ENCODE results near the gene PLA2G4A.

DNA sequence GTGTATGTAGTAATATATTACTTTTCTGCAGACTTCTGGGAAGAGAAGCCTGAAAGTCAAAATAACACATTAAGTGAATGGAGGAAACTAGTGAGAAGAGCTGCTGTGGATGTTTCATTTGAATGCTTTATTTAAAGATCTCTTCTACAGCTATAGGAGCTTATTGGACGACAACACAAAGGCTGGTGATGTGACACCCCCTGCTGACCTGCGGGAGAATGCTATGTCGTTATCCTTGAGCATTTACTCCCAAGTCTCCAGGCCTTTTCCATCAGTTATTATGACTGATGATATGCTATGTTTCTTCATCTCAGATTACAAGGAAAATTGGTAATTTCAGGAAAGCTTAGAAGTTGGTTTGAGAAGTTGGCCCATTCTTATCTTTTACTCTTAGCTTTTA, 22.3 kb upstream of the PLA2G4A start:
- TF ChIP-seq, protein P1, sequence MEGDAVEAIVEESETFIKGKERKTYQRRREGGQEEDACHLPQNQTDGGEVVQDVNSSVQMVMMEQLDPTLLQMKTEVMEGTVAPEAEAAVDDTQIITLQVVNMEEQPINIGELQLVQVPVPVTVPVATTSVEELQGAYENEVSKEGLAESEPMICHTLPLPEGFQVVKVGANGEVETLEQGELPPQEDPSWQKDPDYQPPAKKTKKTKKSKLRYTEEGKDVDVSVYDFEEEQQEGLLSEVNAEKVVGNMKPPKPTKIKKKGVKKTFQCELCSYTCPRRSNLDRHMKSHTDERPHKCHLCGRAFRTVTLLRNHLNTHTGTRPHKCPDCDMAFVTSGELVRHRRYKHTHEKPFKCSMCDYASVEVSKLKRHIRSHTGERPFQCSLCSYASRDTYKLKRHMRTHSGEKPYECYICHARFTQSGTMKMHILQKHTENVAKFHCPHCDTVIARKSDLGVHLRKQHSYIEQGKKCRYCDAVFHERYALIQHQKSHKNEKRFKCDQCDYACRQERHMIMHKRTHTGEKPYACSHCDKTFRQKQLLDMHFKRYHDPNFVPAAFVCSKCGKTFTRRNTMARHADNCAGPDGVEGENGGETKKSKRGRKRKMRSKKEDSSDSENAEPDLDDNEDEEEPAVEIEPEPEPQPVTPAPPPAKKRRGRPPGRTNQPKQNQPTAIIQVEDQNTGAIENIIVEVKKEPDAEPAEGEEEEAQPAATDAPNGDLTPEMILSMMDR (IDR thresholded peaks at IDR 0.05): peak; percentile 27; the same call in 1 of the 2 replicates
- TF ChIP-seq SIN3A (IDR thresholded peaks at IDR 0.05; ENCODE audit: borderline replicate concordance, insufficient read depth, low read depth, low read length) (no peak), POLR2AphosphoS5 (IDR thresholded peaks at IDR 0.05; ENCODE audit: low read depth, low read length) (no peak)
